Naive thymus-derived CD8-positive, alpha-beta T cell (primary cell): ENCODE results near the gene FXYD5. TPM values are rescaled to one million over a fixed set of nuclear protein-coding genes. Genes with fewer than 3 reads are reported as not detected.

Experiments
- ATAC-seq, 2 donors: fragments of 150-1000 bp; cut with Tn5 transposase in 1 of 2; sonication (Bioruptor Pico), chemical (Tn5 transposase) in 1 of 2; 1 replicate in 1 of 2; 2 replicates in 1 of 2; pipeline ENCODE4 v1.10.0; 2021; ENCODE audit warnings: mild to moderate bottlenecking in 2 of 2, moderate library complexity in 2 of 2
- POLR2A ChIA-PET: fragments of 350-600 bp; sonication (Branson Sonifier 250); formaldehyde crosslinking; loops from one replicate; lab custom pipeline; 2021; ENCODE audit warnings: antibody characterized with exemption; lab: Charles Lee
- DNase-seq, 10 donors: peaks; one replicate each; pipeline versions ENCODE4 v3.0.0 to v3.0.0-alpha.2; 2020 to 2022
- H3K27ac Mint-ChIP-seq, 10 donors: one replicate each; pipeline ENCODE4 v1.8.0; 2020 to 2022; ENCODE audit warnings: mild to moderate bottlenecking in 10 of 10, mixed read lengths in 10 of 10, moderate library complexity in 4 of 10, inconsistent platforms in 1 of 10
- H3K27me3 Mint-ChIP-seq, 5 donors: one replicate each; pipeline ENCODE4 v1.8.0; 2021 to 2022; ENCODE audit warnings: mixed read lengths in 5 of 5
- H3K36me3 Mint-ChIP-seq, 3 donors: one replicate each; pipeline ENCODE4 v1.8.0; 2020 to 2022; ENCODE audit warnings: mixed read lengths in 3 of 3, mild to moderate bottlenecking in 2 of 3, inconsistent platforms in 1 of 3
- H3K4me1 Mint-ChIP-seq, 4 donors: one replicate each; pipeline ENCODE4 v1.8.0; 2021 to 2022; ENCODE audit warnings: mixed read lengths in 4 of 4
- H3K4me3 Mint-ChIP-seq, 10 donors: one replicate each; pipeline ENCODE4 v1.8.0; 2020 to 2022; ENCODE audit warnings: mild to moderate bottlenecking in 10 of 10, mixed read lengths in 10 of 10, moderate library complexity in 6 of 10, inconsistent platforms in 1 of 10
- H3K9me3 Mint-ChIP-seq, 9 donors: one replicate each; pipeline ENCODE4 v1.8.0; 2020 to 2022; ENCODE audit warnings: mixed read lengths in 9 of 9, mild to moderate bottlenecking in 3 of 9, inconsistent platforms in 1 of 9, moderate library complexity in 1 of 9
- polyA plus RNA-seq, 3 donors: library from polyadenylated mRNA; unstranded; fragments of 300-500 nt; fragmentation: Illumina TruSeq; gene quantifications; one replicate each; pipeline ENCODE4 v1.2.3, GENCODE V29; 2021
- total RNA-seq, 8 experiments: library from RNA in 2 of 8; stranded (reverse) in 2 of 8; gene quantifications; one replicate each; pipeline ENCODE4 v1.2.3 and lab custom pipeline; 2021 to 2026

FXYD5 gene
- total and polyA plus RNA-seq, 5 experiments from 2014 or later, result 281 to 544 (median 351) TPM

DNA sequence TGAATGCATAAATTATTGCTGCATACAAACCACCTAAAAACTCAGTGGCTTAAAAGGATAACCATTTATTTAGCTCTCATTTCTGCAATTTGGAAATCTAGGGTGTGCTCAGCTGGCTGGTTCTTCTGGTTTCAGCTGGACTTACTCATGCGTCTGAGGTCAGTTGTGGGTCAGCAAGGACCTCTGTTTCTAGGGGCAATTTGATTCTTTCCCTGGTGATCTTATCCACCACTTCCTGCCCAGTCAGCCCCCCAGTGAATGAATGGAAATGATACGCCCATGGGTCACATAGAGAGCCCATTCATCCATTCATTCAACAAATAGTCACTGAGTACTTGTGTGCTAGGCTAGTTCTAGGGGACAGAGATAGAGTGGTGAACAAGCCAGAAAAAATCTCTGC is 9.9 kb downstream of the FXYD5 start:
- peak in 1 of 10 donors; percentile 3 for DNase-seq
- peak overlapping the region in 9 of 10 donors; percentile 58 to 88 (median 77) for H3K27ac Mint-ChIP-seq
- H3K9me3 Mint-ChIP-seq, result peaks cover 0 to 28% (median 15%) of the 10 kb centered on the region in 9 donors
- no peak for ATAC-seq
- H3K36me3 Mint-ChIP-seq, result peaks cover 38 to 97% (median 75%) of the 10 kb centered on the region in 3 donors
- H3K27me3 Mint-ChIP-seq, result no peaks in the 10 kb centered on the region
- POLR2A ChIA-PET, result interaction anchor here (0.7 to 3.2 kb wide), 3 partner anchors 8 to 12 kb away, joined by 3 to 9 read pairs (median 7); partner anchors contain the start of gene FXYD5
- H3K4me3 Mint-ChIP-seq, result no peak overlapping the region
- peaks cover 31 to 51% (median 44%) of the 10 kb centered on the region in 4 donors for H3K4me1 Mint-ChIP-seq

GRCh38 chr19:35165200-35166058 is 10.9 kb downstream of the FXYD5 start:
- H3K4me1 Mint-ChIP-seq, result peaks cover 31 to 50% (median 43%) of the 10 kb centered on the region in 4 donors
- no peak for ATAC-seq
- no peaks in the 10 kb centered on the region for H3K27me3 Mint-ChIP-seq
- peak overlapping the region; percentile 31 to 94 (median 80) for H3K27ac Mint-ChIP-seq
- POLR2A ChIA-PET, result interaction anchor here (0.8 to 3.5 kb wide), 5 partner anchors 9 to 46 kb away, joined by 3 to 22 read pairs (median 6); partner anchors contain the start of gene FXYD5
- peak overlapping the region in 2 of 10 donors; percentile 30 to 38 for H3K4me3 Mint-ChIP-seq
- DNase-seq, result peak in 1 of 10 donors; percentile 5
- H3K9me3 Mint-ChIP-seq, result peaks cover 0 to 28% (median 15%) of the 10 kb centered on the region in 9 donors
- peaks cover 38 to 92% (median 68%) of the 10 kb centered on the region in 3 donors for H3K36me3 Mint-ChIP-seq

- peaks cover 36 to 82% (median 60%) of the 10 kb centered on the region in 3 donors for H3K36me3 Mint-ChIP-seq
- no peak for ATAC-seq
- POLR2A ChIA-PET, result interaction anchor here (0.8 to 3.5 kb wide), 9 partner anchors 8 to 101 kb away, joined by 3 to 22 read pairs (median 6); partner anchors contain the start of gene FXYD5
- H3K27ac Mint-ChIP-seq, result peak overlapping the region; percentile 84 to 95 (median 94)
- peaks cover 29 to 46% (median 40%) of the 10 kb centered on the region in 4 donors for H3K4me1 Mint-ChIP-seq
- H3K9me3 Mint-ChIP-seq, result peaks cover 0 to 28% (median 15%) of the 10 kb centered on the region in 9 donors
- H3K4me3 Mint-ChIP-seq, result peak overlapping the region in 8 of 10 donors; percentile 9 to 72 (median 48)
- H3K27me3 Mint-ChIP-seq, result no peaks in the 10 kb centered on the region
- peak in 1 of 10 donors; percentile 10 for DNase-seq
Measured at GRCh38 chr19:35166100-35167063, 11.8 kb downstream of the FXYD5 start.

GRCh38 chr19:35167251-35168119 is 12.9 kb downstream of the FXYD5 start:
- Mint-ChIP-seq H3K4me1 (peaks cover 25 to 49% (median 43%) of the 10 kb centered on the region in 4 donors), H3K27ac (peak overlapping the region; percentile 84 to 95 (median 94)), H3K4me3 (peak overlapping the region; percentile 8 to 72 (median 59))

DNA sequence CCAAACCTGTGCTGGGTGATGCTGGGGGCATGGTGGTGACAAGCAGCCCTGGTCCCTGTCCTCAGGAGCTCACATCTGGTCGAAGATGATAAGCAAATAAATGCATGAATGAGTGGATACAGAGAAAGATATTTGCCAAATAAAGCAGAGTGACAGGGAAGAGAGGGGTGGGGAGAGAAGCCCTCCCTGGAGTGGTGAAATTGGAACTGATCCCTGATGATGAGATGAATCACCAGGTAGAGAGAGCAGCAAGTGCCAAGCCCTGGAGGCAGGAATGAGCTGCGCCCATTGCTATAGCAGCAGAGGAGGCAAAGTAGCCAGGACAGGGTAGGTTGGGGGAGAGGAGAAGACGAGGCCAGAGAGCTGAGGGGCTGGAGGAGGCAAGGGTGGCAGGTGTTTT is 13.7 kb downstream of the FXYD5 start:
- POLR2A ChIA-PET, result interaction anchor here (0.6 to 3.5 kb wide), 11 partner anchors 11 to 785 kb away, joined by 3 to 22 read pairs (median 4); partner anchors contain the start of genes FAM187B and FXYD5
- peak overlapping the region in 1 of 10 donors; percentile 29 for H3K4me3 Mint-ChIP-seq

More at GRCh38 chr19:35167251-35168119, 12.9 kb downstream of the FXYD5 start:
- ATAC-seq (peak; percentile 46 to 70), DNase-seq (peak in 2 of 10 donors; percentile 21 to 27)
- peaks cover 0 to 24% (median 15%) of the 10 kb centered on the region in 9 donors for H3K9me3 Mint-ChIP-seq
- POLR2A ChIA-PET, result interaction anchor here (0.6 to 3.5 kb wide), 11 partner anchors 11 to 100 kb away, joined by 3 to 22 read pairs (median 5); partner anchors contain the start of genes FAM187B and FXYD5
- no peaks in the 10 kb centered on the region for H3K27me3 Mint-ChIP-seq
- H3K36me3 Mint-ChIP-seq, result peaks cover 28 to 71% (median 49%) of the 10 kb centered on the region in 3 donors

GRCh38 chr19:35169221-35169995 is 14.9 kb downstream of the FXYD5 start:
- peaks cover 0 to 20% (median 15%) of the 10 kb centered on the region in 9 donors for H3K9me3 Mint-ChIP-seq
- ATAC-seq (no peak), DNase-seq (no peak)
- H3K27ac Mint-ChIP-seq, result peak overlapping the region; percentile 64 to 94 (median 86)
- no peaks in the 10 kb centered on the region for H3K27me3 Mint-ChIP-seq
- H3K4me1 Mint-ChIP-seq, result peaks cover 20 to 48% (median 45%) of the 10 kb centered on the region in 4 donors
- H3K36me3 Mint-ChIP-seq, result peaks cover 20 to 52% (median 30%) of the 10 kb centered on the region in 3 donors
- POLR2A ChIA-PET, result interaction anchor here (0.7 to 3.5 kb wide), 8 partner anchors 10 to 100 kb away, joined by 3 to 22 read pairs (median 4); partner anchors contain the start of gene FXYD5
- H3K4me3 Mint-ChIP-seq, result peak overlapping the region in 1 of 10 donors; percentile 13

More for the DNA sequence above, 13.7 kb downstream of the FXYD5 start:
- ATAC-seq, result no peak
- no peak for DNase-seq
- Mint-ChIP-seq H3K27ac (peak overlapping the region; percentile 54 to 95 (median 94)), H3K27me3 (no peaks in the 10 kb centered on the region), H3K4me1 (peaks cover 22 to 53% (median 46%) of the 10 kb centered on the region in 4 donors), H3K36me3 (peaks cover 27 to 64% (median 42%) of the 10 kb centered on the region in 3 donors), H3K9me3 (peaks cover 0 to 24% (median 15%) of the 10 kb centered on the region in 9 donors)

- POLR2A ChIA-PET, result interaction anchor here (0.6 to 5.1 kb wide), 6 partner anchors 13 to 98 kb away, joined by 3 to 30 read pairs (median 4); partner anchors contain the start of gene FXYD5
- Mint-ChIP-seq H3K4me1 (peaks cover 23 to 55% (median 51%) of the 10 kb centered on the region in 4 donors), H3K9me3 (peaks cover 0 to 17% (median 12%) of the 10 kb centered on the region in 9 donors), H3K36me3 (peaks cover 13 to 48% (median 19%) of the 10 kb centered on the region in 3 donors), H3K27ac (peak overlapping the region in 9 of 10 donors; percentile 43 to 90 (median 84)), H3K4me3 (no peak overlapping the region), H3K27me3 (no peaks in the 10 kb centered on the region)
- DNase-seq (no peak), ATAC-seq (no peak)
Measured at GRCh38 chr19:35170359-35171061, 16.0 kb downstream of the FXYD5 start.

- DNase-seq (no peak), ATAC-seq (peak in 1 of 2 donors; percentile 31)
- Mint-ChIP-seq H3K27me3 (no peaks in the 10 kb centered on the region), H3K9me3 (peaks cover 0 to 5% (median under 1%) of the 10 kb centered on the region in 9 donors), H3K36me3 (peaks cover under 1 to 40% (median 7%) of the 10 kb centered on the region in 3 donors), H3K4me3 (peak overlapping the region in 7 of 10 donors; percentile 18 to 67 (median 34)), H3K4me1 (peaks cover 19 to 54% (median 51%) of the 10 kb centered on the region in 4 donors), H3K27ac (peak overlapping the region in 9 of 10 donors; percentile 81 to 92 (median 87))
- POLR2A ChIA-PET, result interaction anchor here (0.6 to 5.1 kb wide), 10 partner anchors 8 to 86 kb away, joined by 3 to 30 read pairs (median 4); partner anchors contain the start of gene FXYD5
Measured at GRCh38 chr19:35171730-35172129, 17.2 kb downstream of the FXYD5 start.

DNA sequence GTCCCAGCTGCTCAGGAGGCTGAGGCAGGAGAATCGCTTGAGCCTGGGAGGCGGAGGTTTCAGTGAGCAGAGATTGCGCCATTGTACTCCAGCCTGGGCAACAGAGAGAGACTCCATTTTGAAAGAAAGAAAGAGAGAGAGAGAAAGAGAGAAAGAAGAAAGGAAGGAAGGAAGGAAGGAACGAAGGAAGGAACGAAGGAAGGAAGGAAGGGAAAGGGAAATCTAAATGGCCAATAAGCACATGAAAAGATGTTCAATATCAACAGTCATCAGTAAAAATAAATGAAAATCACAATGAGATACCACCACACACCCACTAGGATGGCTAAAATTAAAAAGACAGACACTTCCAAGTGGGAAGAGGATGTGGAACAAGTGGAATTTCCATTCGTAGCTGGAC is 19.7 kb downstream of the FXYD5 start:
- peaks cover 0 to 18% (median 0%) of the 10 kb centered on the region in 3 donors for H3K36me3 Mint-ChIP-seq
- H3K4me3 Mint-ChIP-seq, result no peak overlapping the region
- H3K27me3 Mint-ChIP-seq, result no peaks in the 10 kb centered on the region
- peak overlapping the region in 5 of 10 donors; percentile 53 to 86 (median 79) for H3K27ac Mint-ChIP-seq
- peaks cover 6 to 48% (median 41%) of the 10 kb centered on the region in 4 donors for H3K4me1 Mint-ChIP-seq
- POLR2A ChIA-PET, result interaction anchor here (1.2 to 5.1 kb wide), 4 partner anchors 9 to 38 kb away, joined by 3 to 30 read pairs (median 4); no protein-coding TSS in a partner anchor
- no peak for ATAC-seq
- no peak for DNase-seq
- peaks cover 0 to 4% (median 0%) of the 10 kb centered on the region in 9 donors for H3K9me3 Mint-ChIP-seq
